Lung (tissue), 12 donors: ENCODE results near the gene HNRNPA0. TPM values are rescaled to one million over a fixed set of nuclear protein-coding genes. Genes with fewer than 3 reads are reported as not detected.

Source experiments
- ATAC-seq: fragments of 200-7000 bp; cut with Tn5 transposase; one replicate; pipeline ENCODE4 v1.9.1; 2020; ENCODE audit warnings: moderate number of reproducible peaks; ENCODE audit not compliant: insufficient read depth, low FRiP score
- DNase-seq, 3 donors: peaks; one replicate each; pipeline ENCODE4 v3.0.0-alpha.2; 2013 to 2017
- H3K27ac ChIP-seq, 2 donors: one replicate each; pipeline ENCODE4 v1.5.1; 2013; ENCODE audit warnings: mild to moderate bottlenecking in 2 of 2, moderate library complexity in 2 of 2, control low read depth in 1 of 2, inconsistent platforms in 1 of 2, low read depth in 1 of 2, low read length in 1 of 2
- H3K27me3 ChIP-seq, 3 donors: one replicate each; pipeline ENCODE4 v1.5.1; 2013; ENCODE audit warnings: low read length in 2 of 3; ENCODE audit not compliant: control insufficient read depth in 3 of 3, insufficient read depth in 3 of 3
- H3K36me3 ChIP-seq, 4 donors: one replicate each; pipeline ENCODE4 v1.5.1; 2013; ENCODE audit warnings: low read length in 4 of 4, mild to moderate bottlenecking in 1 of 4, moderate library complexity in 1 of 4; ENCODE audit not compliant: control insufficient read depth in 4 of 4, insufficient read depth in 4 of 4
- H3K4me1 ChIP-seq, 5 donors: one replicate each; pipeline ENCODE4 v1.5.1; 2013; ENCODE audit warnings: low read length in 5 of 5, mild to moderate bottlenecking in 2 of 5, moderate library complexity in 1 of 5; ENCODE audit not compliant: control insufficient read depth in 5 of 5, insufficient read depth in 5 of 5
- H3K4me3 ChIP-seq: one replicate; pipeline ENCODE4 v1.5.1; 2013; ENCODE audit warnings: mild to moderate bottlenecking, control low read depth, moderate library complexity
- H3K9ac ChIP-seq, 2 donors: one replicate each; pipeline ENCODE4 v1.5.1; 2013; ENCODE audit warnings: low read length in 2 of 2, control low read depth in 1 of 2; ENCODE audit not compliant: insufficient read depth in 1 of 2
- H3K9me3 ChIP-seq, 4 donors: one replicate each; pipeline ENCODE4 v1.5.1; 2013; ENCODE audit warnings: low read length in 3 of 4, mild to moderate bottlenecking in 1 of 4, moderate library complexity in 1 of 4; ENCODE audit not compliant: control insufficient read depth in 4 of 4, insufficient read depth in 3 of 4
- WGBS, 2 donors: extraction: QIAGEN DNeasy Blood & Tissue Kit; methylation state at CpG; one replicate each; pipeline ENCODE4 v1.1.7; 2013; 5-methylcytosine and 5-hydroxymethylcytosine counted together
- polyA plus RNA-seq, 2 donors: library from polyadenylated mRNA; stranded (reverse); fragments of 200-250 nt; gene quantifications; one replicate each; pipeline ENCODE4 v1.2.1, GENCODE V29; 2013
- total RNA-seq, 2 donors: library from RNA; depleted of rRNA in 1 of 2; stranded (reverse); fragments of >200 nt in 1 of 2; gene quantifications; one replicate each; pipeline ENCODE4 v1.2.1, GENCODE V29; 2014 to 2021
- TF ChIP-seq, protein P1 (sequence below): IDR thresholded peaks from 2 replicates; pipeline ENCODE4 v1.5.1; 2012; ENCODE audit warnings: mild to moderate bottlenecking; ENCODE audit errors: control extremely low read depth, extremely low read depth
- donor health status: control.
- donor health status: control.
- donor health status: Bipolar disorder and iron deficiency.
- donor health status: healthy.
- donor health status: DM: yes; HTN: yes; CAD: no.

Gene HNRNPA0
- total and polyA plus RNA-seq, 4 donors, result 21.5 to 29.0 (median 25.1) TPM

DNA sequence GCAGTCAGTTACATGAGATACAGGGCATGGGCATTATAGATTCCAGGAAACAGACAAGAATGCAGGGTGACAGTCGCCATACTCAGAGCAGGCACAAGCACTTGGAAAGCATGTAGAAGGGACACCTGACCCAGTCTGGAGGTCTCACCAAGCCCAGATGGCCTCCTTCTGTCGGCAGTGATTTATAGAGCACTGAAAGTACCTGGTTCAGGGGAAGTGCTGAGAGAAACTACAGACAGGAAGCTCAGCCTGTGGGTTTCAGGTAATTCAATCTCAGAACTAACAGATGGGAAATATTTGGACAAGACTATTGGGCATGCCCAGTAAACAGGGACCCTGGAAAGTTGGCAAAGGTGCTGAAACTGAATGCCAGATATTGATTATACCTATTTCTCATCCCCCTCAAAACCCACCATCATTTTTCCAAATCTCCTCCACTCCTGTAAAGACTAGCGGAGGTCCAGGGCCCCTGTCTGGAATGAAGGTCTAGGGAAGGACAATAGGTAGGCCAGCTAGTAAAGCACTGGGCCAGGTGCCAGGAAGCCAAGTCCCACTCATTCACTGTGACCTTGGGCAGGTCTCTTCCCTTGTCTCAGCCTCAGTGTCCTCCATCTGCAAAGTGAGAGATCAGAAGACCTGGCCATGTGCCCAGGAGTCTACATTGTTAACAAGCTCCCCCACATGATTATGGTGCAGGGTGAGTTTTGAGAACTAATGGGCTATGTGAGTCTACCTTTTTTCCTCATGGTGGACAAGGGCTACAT, 45.2 kb downstream of the HNRNPA0 start:
- Histone ChIP-seq H3K4me3 (no peak overlapping the region), H3K27ac (no peak overlapping the region), H3K9ac (no peak overlapping the region), H3K9me3 (no peaks in the 10 kb centered on the region), H3K36me3 (peaks cover 0 to 26% (median 11%) of the 10 kb centered on the region in 4 donors), H3K4me1 (peaks cover 0 to 4% (median 0%) of the 10 kb centered on the region in 5 donors), H3K27me3 (no peaks in the 10 kb centered on the region)
- ATAC-seq, result no peak
- no peak for DNase-seq
- TF ChIP-seq, protein P1, sequence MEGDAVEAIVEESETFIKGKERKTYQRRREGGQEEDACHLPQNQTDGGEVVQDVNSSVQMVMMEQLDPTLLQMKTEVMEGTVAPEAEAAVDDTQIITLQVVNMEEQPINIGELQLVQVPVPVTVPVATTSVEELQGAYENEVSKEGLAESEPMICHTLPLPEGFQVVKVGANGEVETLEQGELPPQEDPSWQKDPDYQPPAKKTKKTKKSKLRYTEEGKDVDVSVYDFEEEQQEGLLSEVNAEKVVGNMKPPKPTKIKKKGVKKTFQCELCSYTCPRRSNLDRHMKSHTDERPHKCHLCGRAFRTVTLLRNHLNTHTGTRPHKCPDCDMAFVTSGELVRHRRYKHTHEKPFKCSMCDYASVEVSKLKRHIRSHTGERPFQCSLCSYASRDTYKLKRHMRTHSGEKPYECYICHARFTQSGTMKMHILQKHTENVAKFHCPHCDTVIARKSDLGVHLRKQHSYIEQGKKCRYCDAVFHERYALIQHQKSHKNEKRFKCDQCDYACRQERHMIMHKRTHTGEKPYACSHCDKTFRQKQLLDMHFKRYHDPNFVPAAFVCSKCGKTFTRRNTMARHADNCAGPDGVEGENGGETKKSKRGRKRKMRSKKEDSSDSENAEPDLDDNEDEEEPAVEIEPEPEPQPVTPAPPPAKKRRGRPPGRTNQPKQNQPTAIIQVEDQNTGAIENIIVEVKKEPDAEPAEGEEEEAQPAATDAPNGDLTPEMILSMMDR, result no peak
- WGBS, 2 donors, result 96 to 97% methylated on average over 3 of the region's 3 CpGs

DNA sequence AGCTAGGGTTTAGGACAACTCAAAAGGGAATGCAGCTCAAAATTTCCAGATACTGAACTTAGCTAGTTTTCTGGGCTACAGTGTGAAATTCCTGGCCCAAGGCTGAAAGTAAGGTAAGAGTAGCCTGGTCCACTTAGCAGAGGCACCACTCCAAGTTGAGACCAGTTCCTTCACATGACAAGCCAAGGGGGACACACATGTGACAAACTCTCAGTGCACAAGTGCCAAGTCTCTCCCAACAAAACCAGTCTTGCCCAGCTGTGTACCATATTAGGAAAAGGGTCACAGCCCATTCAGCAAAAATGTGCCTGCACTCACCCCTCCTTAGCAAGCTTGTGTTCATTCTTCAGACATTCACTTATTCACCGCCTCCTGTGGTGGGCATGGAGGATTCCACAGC, 46.1 kb downstream of the HNRNPA0 start:
- DNase-seq, result no peak
- H3K9ac ChIP-seq, result no peak overlapping the region
- TF ChIP-seq, protein P1, result no peak
- H3K4me1 ChIP-seq, result peaks cover 0 to 4% (median 0%) of the 10 kb centered on the region in 5 donors
- peaks cover 0 to 23% (median 14%) of the 10 kb centered on the region in 4 donors for H3K36me3 ChIP-seq
- no peak overlapping the region for H3K4me3 ChIP-seq
- no peaks in the 10 kb centered on the region for H3K9me3 ChIP-seq
- no peaks in the 10 kb centered on the region for H3K27me3 ChIP-seq
- WGBS, 2 donors, result 99 to 100% methylated on average over 1 of the region's 1 CpG
- no peak for ATAC-seq
- no peak overlapping the region for H3K27ac ChIP-seq

DNA sequence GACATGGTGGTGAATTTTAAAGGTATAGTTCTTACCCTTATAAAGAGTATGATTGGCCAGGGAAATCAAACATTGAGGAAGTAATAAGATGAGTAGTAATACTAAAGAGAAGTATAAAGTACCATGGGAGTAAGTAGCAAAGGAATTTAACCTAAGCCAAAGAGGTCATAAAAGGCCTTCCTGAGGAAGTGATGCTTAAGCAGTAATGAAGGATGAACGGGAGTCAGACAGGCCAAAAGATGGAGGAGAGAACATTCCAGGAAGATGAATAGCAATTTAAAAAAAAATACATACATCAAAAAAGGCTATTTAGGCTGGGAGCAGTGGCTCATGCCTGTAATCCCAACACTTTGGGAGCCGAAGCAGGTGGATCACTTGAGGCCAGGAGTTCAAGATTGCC, 47.3 kb downstream of the HNRNPA0 start:
- Histone ChIP-seq H3K27ac (no peak overlapping the region), H3K4me1 (no peaks in the 10 kb centered on the region), H3K4me3 (no peak overlapping the region), H3K9me3 (no peaks in the 10 kb centered on the region), H3K27me3 (no peaks in the 10 kb centered on the region), H3K9ac (no peak overlapping the region), H3K36me3 (peaks cover 0 to 20% (median 14%) of the 10 kb centered on the region in 4 donors)
- ATAC-seq, result no peak
- WGBS, 2 donors, result 74 to 88% methylated on average over 2 of the region's 2 CpGs
- no peak for DNase-seq
- TF ChIP-seq, protein P1, result no peak
